ENCODE data around the gene DGCR6. TPM values are rescaled to one million over a fixed set of nuclear protein-coding genes. Genes with fewer than 3 reads are reported as not detected.
A peak's percentile ranks its signal among the peaks of the same experiment; 100 is the strongest.
"Not testable (repeated sequence)": the region's sequence is repeated elsewhere in the genome, so short reads cannot be mapped to it uniquely, and the experiment has no call there.

Gene DGCR6
- total RNA-seq, 3 donors from 2014 or later, result 0.39 to 1.7 (median 0.55) TPM

- H3K4me3 ChIP-seq, result no peak overlapping the region
- intact Hi-C loops (cut with DNase I, micrococcal nuclease), result no loop called here
- DNase-seq (no peak), ATAC-seq (peak; percentile 3)
- H3K4me1 ChIP-seq (ENCODE audit: low read depth), result no peaks in the 10 kb centered on the region
- H3K36me3 ChIP-seq (ENCODE audit: low read depth), result no peaks in the 10 kb centered on the region
- H3K9me3 ChIP-seq, result no peaks in the 10 kb centered on the region
- no peak for TF ChIP-seq CTCF (IDR thresholded peaks at IDR 0.05)
These were observed 776 bp downstream of the DGCR6 start for GRCh38 chr22:18906896-18907295.

GRCh38 chr22:18909556-18909955 is 3.4 kb downstream of the DGCR6 start:
- no peak for TF ChIP-seq CTCF (IDR thresholded peaks at IDR 0.05)
- DNase-seq, result no peak

GRCh38 chr22:18911535-18911934 is 5.4 kb downstream of the DGCR6 start:
- intact Hi-C loops (cut with DNase I, micrococcal nuclease); H3K36me3 ChIP-seq (ENCODE audit: low read depth); ATAC-seq: not testable (repeated sequence)

More at GRCh38 chr22:18909556-18909955, 3.4 kb downstream of the DGCR6 start:
- Histone ChIP-seq H3K4me3 (no peak overlapping the region), H3K9me3 (no peaks in the 10 kb centered on the region), H3K4me1 (ENCODE audit: low read depth) (no peaks in the 10 kb centered on the region), H3K36me3 (ENCODE audit: low read depth) (no peaks in the 10 kb centered on the region)
- ATAC-seq, result no peak
- intact Hi-C loops (cut with DNase I, micrococcal nuclease), result no loop called here

GRCh38 chr22:18912264-18912946 is 6.3 kb downstream of the DGCR6 start:
- H3K9me3 ChIP-seq; H3K4me3 ChIP-seq; H3K36me3 ChIP-seq (ENCODE audit: low read depth); H3K4me1 ChIP-seq (ENCODE audit: low read depth); DNase-seq; intact Hi-C loops (cut with DNase I, micrococcal nuclease): not testable (repeated sequence)
- ATAC-seq, result peak; percentile 46

More at GRCh38 chr22:18911535-18911934, 5.4 kb downstream of the DGCR6 start:
- not testable (repeated sequence) for H3K4me1 ChIP-seq (ENCODE audit: low read depth); DNase-seq; H3K9me3 ChIP-seq; H3K4me3 ChIP-seq

GRCh38 chr22:18914558-18914957 is 8.4 kb downstream of the DGCR6 start:
- H3K36me3 ChIP-seq (ENCODE audit: low read depth); H3K4me1 ChIP-seq (ENCODE audit: low read depth); intact Hi-C loops (cut with DNase I, micrococcal nuclease); ATAC-seq; DNase-seq; H3K9me3 ChIP-seq; H3K4me3 ChIP-seq: not testable (repeated sequence)

DNA sequence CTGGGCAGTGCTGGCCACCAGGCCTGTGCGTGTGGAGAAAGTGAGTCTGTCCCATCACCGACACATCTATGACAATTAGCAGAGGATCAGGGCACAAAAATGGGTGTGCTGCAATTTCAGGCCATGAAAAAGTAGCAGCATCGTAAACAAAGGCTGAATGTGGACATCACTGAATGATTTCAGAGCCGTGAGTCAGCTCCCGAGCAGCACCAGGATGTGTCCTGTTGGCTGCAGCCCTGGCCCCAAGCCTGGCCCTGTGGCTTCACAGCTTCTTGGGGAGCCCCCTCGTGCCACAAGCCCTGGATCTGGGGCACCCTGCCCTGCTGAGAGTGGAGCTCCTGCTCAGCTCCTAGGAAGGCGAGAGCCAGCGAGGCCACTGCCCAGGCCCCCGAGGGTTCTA is 9.4 kb downstream of the DGCR6 start:
- DNase-seq; H3K4me1 ChIP-seq (ENCODE audit: low read depth); ATAC-seq; H3K9me3 ChIP-seq; H3K4me3 ChIP-seq; H3K36me3 ChIP-seq (ENCODE audit: low read depth); intact Hi-C loops (cut with DNase I, micrococcal nuclease): not testable (repeated sequence)

GRCh38 chr22:18917818-18918217 is 11.7 kb downstream of the DGCR6 start:
- not testable (repeated sequence) for ATAC-seq, DNase-seq

GRCh38 chr22:18920257-18920902 is 14.3 kb downstream of the DGCR6 start:
- intact Hi-C loops (cut with DNase I, micrococcal nuclease); ATAC-seq: not testable (repeated sequence)

More at GRCh38 chr22:18917818-18918217, 11.7 kb downstream of the DGCR6 start:
- intact Hi-C loops (cut with DNase I, micrococcal nuclease); H3K36me3 ChIP-seq (ENCODE audit: low read depth); H3K4me1 ChIP-seq (ENCODE audit: low read depth); H3K9me3 ChIP-seq; H3K4me3 ChIP-seq: not testable (repeated sequence)

More at GRCh38 chr22:18920257-18920902, 14.3 kb downstream of the DGCR6 start:
- not testable (repeated sequence) for H3K36me3 ChIP-seq (ENCODE audit: low read depth); H3K4me1 ChIP-seq (ENCODE audit: low read depth); H3K4me3 ChIP-seq; DNase-seq; H3K9me3 ChIP-seq
